AG04450 (cell line): Measurements from ENCODE around the gene MTA2. TPM values are rescaled to one million over a fixed set of nuclear protein-coding genes. Genes with fewer than 3 reads are reported as not detected.
A peak's percentile ranks its signal among the peaks of the same experiment; 100 is the strongest.
"Not testable (repeated sequence)": the region's sequence is repeated elsewhere in the genome, so short reads cannot be mapped to it uniquely, and the experiment has no call there.

Source experiments
- CTCF ChIA-PET: fragments of 300-600, 350-600 bp; formaldehyde crosslinking; extraction: SDS; loops from one replicate; lab custom pipeline; 2022; ENCODE audit warnings: antibody characterized with exemption, inconsistent platforms; lab: Charles Lee
- POLR2A ChIA-PET: fragments of 350-600 bp; formaldehyde crosslinking; extraction: SDS; loops from one replicate; lab custom pipeline; 2021; ENCODE audit warnings: antibody characterized with exemption, inconsistent platforms; lab: Yijun Ruan, JAX
- DNase-seq: peaks from one replicate; pipeline ENCODE4 v3.0.0-alpha.2; 2011; ENCODE audit warnings: low read depth, low spot score
- H3K27ac ChIP-seq: one replicate; pipeline ENCODE4 v1.5.1; 2012; ENCODE audit warnings: low read depth, low read length, control low read depth
- H3K27me3 ChIP-seq: one replicate; pipeline ENCODE4 v1.6.0; 2012; ENCODE audit warnings: low read length; ENCODE audit not compliant: control insufficient read depth, insufficient read depth
- H3K4me3 ChIP-seq: 2 replicates; pipeline ENCODE4 v1.5.1; 2011; ENCODE audit warnings: mild to moderate bottlenecking, low read depth, low read length, control low read depth
- H3K9me3 ChIP-seq: 2 replicates; pipeline ENCODE4 v1.5.1; 2012; ENCODE audit warnings: low read length; ENCODE audit not compliant: control insufficient read depth, insufficient read depth
- polyA plus RNA-seq: library from polyadenylated mRNA; depleted of rRNA; stranded (reverse); fragments of >200 nt; gene quantifications from 2 replicates; pipeline ENCODE4 v1.2.3, GENCODE V29; 2011
- TF ChIP-seq, protein P1 (sequence below): IDR thresholded peaks from 2 replicates; pipeline ENCODE4 v1.5.1; 2011; ENCODE audit warnings: low read depth, low read length, control low read depth, inconsistent platforms

MTA2 gene
- polyA plus RNA-seq, 1 experiment, result 22.9 TPM

GRCh38 chr11:62569611-62570010, 32.1 kb downstream of the MTA2 start:
- CTCF ChIA-PET, result interaction anchor here (1.2 to 2.2 kb wide), 4 partner anchors 8 to 145 kb away, joined by 3 to 9 read pairs (median 8); no protein-coding TSS in a partner anchor

DNA sequence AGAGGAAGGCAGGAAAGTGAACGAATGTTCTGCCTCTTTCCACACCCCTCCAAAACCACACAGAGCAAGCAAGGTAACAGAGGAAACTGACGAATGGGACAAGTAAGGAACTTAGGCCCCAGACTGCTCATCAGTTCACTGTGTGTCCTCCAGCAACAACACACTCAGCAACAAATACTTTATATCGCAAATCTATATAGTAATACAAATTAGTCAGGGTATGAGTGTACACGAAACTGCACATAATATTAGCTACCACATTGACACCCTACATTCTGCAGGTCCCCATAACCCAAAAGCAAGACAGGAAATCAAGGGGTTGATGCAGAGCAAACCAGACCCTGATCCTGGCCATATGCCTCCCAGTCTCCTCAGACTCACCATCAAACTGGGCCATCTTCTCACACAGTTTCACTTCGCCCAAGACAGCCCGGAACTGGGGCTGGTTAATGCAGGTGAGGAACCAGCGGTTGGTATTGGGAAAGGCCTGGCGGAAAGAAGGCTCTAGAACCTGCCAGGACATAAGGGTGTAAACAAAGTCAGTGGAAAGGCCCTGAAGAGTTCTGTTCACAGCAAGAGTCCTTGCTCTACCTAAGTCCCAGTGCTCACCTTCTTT, 34.5 kb downstream of the MTA2 start:
- no peaks in the 10 kb centered on the region for H3K9me3 ChIP-seq
- ChIA-PET CTCF (interaction anchor here (0.5 to 1.4 kb wide), 3 partner anchors 142 to 227 kb away, joined by 4 to 5 read pairs (median 5); no protein-coding TSS in a partner anchor), POLR2A (interaction anchor here (1.1 to 2.0 kb wide), 2 partner anchors 61 to 98 kb away, joined by 3 to 4 read pairs; partner anchors contain the start of genes C11orf98 and CSKMT)
- TF ChIP-seq, protein P1, sequence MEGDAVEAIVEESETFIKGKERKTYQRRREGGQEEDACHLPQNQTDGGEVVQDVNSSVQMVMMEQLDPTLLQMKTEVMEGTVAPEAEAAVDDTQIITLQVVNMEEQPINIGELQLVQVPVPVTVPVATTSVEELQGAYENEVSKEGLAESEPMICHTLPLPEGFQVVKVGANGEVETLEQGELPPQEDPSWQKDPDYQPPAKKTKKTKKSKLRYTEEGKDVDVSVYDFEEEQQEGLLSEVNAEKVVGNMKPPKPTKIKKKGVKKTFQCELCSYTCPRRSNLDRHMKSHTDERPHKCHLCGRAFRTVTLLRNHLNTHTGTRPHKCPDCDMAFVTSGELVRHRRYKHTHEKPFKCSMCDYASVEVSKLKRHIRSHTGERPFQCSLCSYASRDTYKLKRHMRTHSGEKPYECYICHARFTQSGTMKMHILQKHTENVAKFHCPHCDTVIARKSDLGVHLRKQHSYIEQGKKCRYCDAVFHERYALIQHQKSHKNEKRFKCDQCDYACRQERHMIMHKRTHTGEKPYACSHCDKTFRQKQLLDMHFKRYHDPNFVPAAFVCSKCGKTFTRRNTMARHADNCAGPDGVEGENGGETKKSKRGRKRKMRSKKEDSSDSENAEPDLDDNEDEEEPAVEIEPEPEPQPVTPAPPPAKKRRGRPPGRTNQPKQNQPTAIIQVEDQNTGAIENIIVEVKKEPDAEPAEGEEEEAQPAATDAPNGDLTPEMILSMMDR, result no peak
- no peak overlapping the region for H3K27ac ChIP-seq
- no peak for DNase-seq
- H3K27me3 ChIP-seq, result no peaks in the 10 kb centered on the region
- H3K4me3 ChIP-seq, result no peak overlapping the region

More at GRCh38 chr11:62569611-62570010, 32.1 kb downstream of the MTA2 start:
- TF ChIP-seq, protein P1, result no peak
- H3K27me3 ChIP-seq, result no peaks in the 10 kb centered on the region
- H3K9me3 ChIP-seq, result no peaks in the 10 kb centered on the region; the same call in 1 of the 2 replicates
- POLR2A ChIA-PET, result interaction anchor here (0.5 to 0.7 kb wide), 2 partner anchors 24 to 72 kb away, joined by 3 read pairs; no protein-coding TSS in a partner anchor
- DNase-seq, result no peak
- no peak overlapping the region for H3K4me3 ChIP-seq
- no peak overlapping the region for H3K27ac ChIP-seq

DNA sequence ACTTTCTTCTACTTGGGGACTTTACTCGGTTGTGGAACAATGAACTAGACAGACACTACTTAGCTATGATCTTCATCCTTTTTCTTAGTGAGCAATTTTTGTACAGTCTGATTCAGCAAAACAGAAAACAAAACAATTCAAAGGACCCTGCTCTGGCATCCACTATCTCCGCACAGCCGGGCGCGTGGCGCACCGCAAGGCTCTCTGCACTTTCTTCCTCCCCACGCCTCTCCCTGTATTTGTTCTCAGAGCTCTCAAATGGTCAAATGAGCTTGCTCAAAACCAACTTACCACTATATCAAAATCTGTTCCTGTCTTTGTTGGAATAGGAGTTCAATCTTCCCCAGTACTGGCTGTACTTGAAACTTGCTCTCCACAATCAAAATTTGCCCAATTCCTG, 35.4 kb downstream of the MTA2 start:
- no peak overlapping the region for H3K27ac ChIP-seq
- no peaks in the 10 kb centered on the region for H3K27me3 ChIP-seq
- H3K9me3 ChIP-seq, result no peaks in the 10 kb centered on the region
- TF ChIP-seq, protein P1, result no peak
- H3K4me3 ChIP-seq, result no peak overlapping the region
- no peak for DNase-seq
- ChIA-PET POLR2A (interaction anchor here (0.6 to 1.2 kb wide), 3 partner anchors 8 to 62 kb away, joined by 3 to 7 read pairs (median 5); partner anchors contain the start of gene EEF1G), CTCF (interaction anchor here (0.6 kb wide), 1 partner anchor 141 kb away, joined by 3 read pairs; no protein-coding TSS in a partner anchor)

DNA sequence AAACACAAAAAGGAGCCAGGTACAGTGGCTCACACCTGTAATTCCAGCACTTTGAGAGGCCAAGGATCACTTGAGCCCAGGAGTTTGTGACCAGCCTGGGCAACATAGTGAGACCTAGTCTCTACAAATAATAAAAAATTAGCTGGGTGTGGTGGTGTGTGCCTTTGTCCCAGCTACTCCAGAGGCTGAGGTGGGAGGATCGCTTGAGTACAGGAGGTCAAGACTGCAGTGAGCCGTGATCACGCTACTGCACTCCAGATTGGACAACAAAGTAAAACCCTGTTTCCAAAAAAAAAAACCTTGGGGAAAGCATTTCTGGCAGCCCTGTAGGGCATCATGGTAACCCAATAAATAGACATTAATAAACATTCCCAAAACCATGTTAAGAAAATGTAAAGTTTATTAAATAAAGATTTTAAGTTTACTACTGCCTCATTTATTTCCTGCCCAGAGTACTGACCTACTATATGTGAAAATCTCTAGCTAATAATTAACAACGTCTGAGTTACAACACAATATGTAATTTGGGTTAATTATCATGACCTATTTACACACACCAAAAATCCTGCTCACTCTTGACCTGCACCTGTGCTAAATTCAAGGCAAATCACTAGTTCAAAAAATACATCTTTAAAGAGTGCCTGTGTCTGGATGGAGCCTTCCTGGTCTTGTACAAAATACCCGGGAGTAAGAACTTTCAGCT, 36.4 kb downstream of the MTA2 start:
- no peak overlapping the region for H3K27ac ChIP-seq
- H3K9me3 ChIP-seq, result no peaks in the 10 kb centered on the region
- CTCF ChIA-PET, result interaction anchor here (0.6 to 0.8 kb wide), 2 partner anchors 48 to 141 kb away, joined by 3 to 6 read pairs; no protein-coding TSS in a partner anchor
- no peak overlapping the region for H3K4me3 ChIP-seq
- TF ChIP-seq, protein P1, result no peak
- H3K27me3 ChIP-seq, result no peaks in the 10 kb centered on the region
- POLR2A ChIA-PET, result interaction anchor here (0.8 to 1.2 kb wide), 3 partner anchors 9 to 100 kb away, joined by 3 to 7 read pairs (median 3); partner anchors contain the start of genes C11orf98, CSKMT and EEF1G
- DNase-seq, result no peak

GRCh38 chr11:62561677-62562230, 39.9 kb downstream of the MTA2 start:
- not testable (repeated sequence) for H3K27me3 ChIP-seq, H3K9me3 ChIP-seq, DNase-seq, H3K4me3 ChIP-seq
- POLR2A ChIA-PET, result interaction anchor here (1.3 to 2.0 kb wide), 4 partner anchors 13 to 110 kb away, joined by 4 to 29 read pairs (median 12); partner anchors contain the start of genes C11orf98, CSKMT, EEF1G and LBHD1
- CTCF ChIA-PET, result interaction anchor here (1.0 to 7.9 kb wide), 9 partner anchors 8 to 168 kb away, joined by 3 to 120 read pairs (median 19); partner anchors contain the start of genes AHNAK and EEF1G
- peak overlapping the region; percentile 31 for H3K27ac ChIP-seq
